IMR-90 (cell line): ENCODE data around the gene PIGC. TPM values are rescaled to one million over a fixed set of nuclear protein-coding genes. Genes with fewer than 3 reads are reported as not detected.

Experiments used
- ATAC-seq: fragments of 200-7000 bp; cut with Tn5 transposase; 2 replicates; pipeline ENCODE4 v1.9.1; 2020; ENCODE audit warnings: low read depth, mild to moderate bottlenecking, moderate library complexity
- BruUV-seq: library from RNA; stranded (reverse); fragments of 400-500 nt; replicated peaks from 2 replicates; lab custom pipeline; 2021; lab: Mats Ljungman, UMichigan
- CTCF ChIA-PET: fragments of 300-600 bp; formaldehyde crosslinking; extraction: SDS; loops from one replicate; lab custom pipeline; 2021; ENCODE audit warnings: antibody characterized with exemption; lab: Yijun Ruan, JAX
- POLR2A ChIA-PET: fragments of 300-600 bp; sonication (Branson Sonifier 250); formaldehyde crosslinking; loops from one replicate; lab custom pipeline; 2022; ENCODE audit warnings: antibody characterized with exemption; ENCODE audit not compliant: unreplicated experiment; lab: Charles Lee
- DNase-seq: peaks from one replicate; pipeline ENCODE4 v3.0.0; 2013
- H2AFZ ChIP-seq: replicated peaks from 2 replicates; pipeline ENCODE3; 2013; ENCODE audit warnings: low read length, mild to moderate bottlenecking; ENCODE audit not compliant: poor library complexity
- H2AK5ac ChIP-seq: 2 replicates; pipeline ENCODE4 v1.6.1; 2013; ENCODE audit warnings: low read depth, low read length, inconsistent platforms
- H2AK9ac ChIP-seq: replicated peaks from 2 replicates; pipeline ENCODE3; 2013; ENCODE audit warnings: mild to moderate bottlenecking, low read depth, low read length, moderate library complexity; ENCODE audit not compliant: poor library complexity
- H2BK120ac ChIP-seq: 2 replicates; pipeline ENCODE4 v1.6.1; 2013; ENCODE audit warnings: low read depth, low read length, inconsistent platforms
- H2BK15ac ChIP-seq: 3 replicates; pipeline ENCODE4 v1.6.1; 2013; ENCODE audit warnings: low read depth, low read length, inconsistent platforms
- H2BK20ac ChIP-seq: 2 replicates; pipeline ENCODE4 v1.6.1; 2013; ENCODE audit warnings: low read depth, mild to moderate bottlenecking, inconsistent platforms, low read length, moderate library complexity
- H2BK5ac ChIP-seq: 2 replicates; pipeline ENCODE4 v1.6.1; 2013; ENCODE audit warnings: mild to moderate bottlenecking, low read depth, low read length, inconsistent platforms; ENCODE audit not compliant: poor library complexity, severe bottlenecking
- H3K14ac ChIP-seq: replicated peaks from 2 replicates; pipeline ENCODE4 v1.6.1; 2013; ENCODE audit warnings: low read depth, low read length, inconsistent platforms
- H3K18ac ChIP-seq: 2 replicates; pipeline ENCODE4 v1.6.1; 2013; ENCODE audit warnings: low read depth, low read length, control low read depth
- H3K23ac ChIP-seq: 2 replicates; pipeline ENCODE4 v1.6.1; 2013; ENCODE audit warnings: low read depth, low read length, inconsistent platforms
- H3K27ac ChIP-seq: 2 replicates; pipeline ENCODE4 v1.5.1; 2013; ENCODE audit warnings: mild to moderate bottlenecking, control low read depth, low read length; ENCODE audit not compliant: insufficient read depth
- H3K27me3 ChIP-seq: 2 replicates; pipeline ENCODE4 v1.6.1; 2013; ENCODE audit warnings: low read length; ENCODE audit not compliant: control insufficient read depth, insufficient read depth
- H3K36me3 ChIP-seq: 2 replicates; pipeline ENCODE4 v1.6.1; 2013; ENCODE audit warnings: low read length, mixed read lengths; ENCODE audit not compliant: control insufficient read depth, insufficient read depth
- H3K4ac ChIP-seq: 2 replicates; pipeline ENCODE4 v1.6.1; 2013; ENCODE audit warnings: low read depth, low read length, inconsistent platforms
- H3K4me1 ChIP-seq: 2 replicates; pipeline ENCODE4 v1.6.1; 2013; ENCODE audit warnings: low read length, mixed read lengths; ENCODE audit not compliant: control insufficient read depth, insufficient read depth
- H3K4me2 ChIP-seq: 2 replicates; pipeline ENCODE4 v1.6.1; 2013; ENCODE audit warnings: low read depth, mild to moderate bottlenecking, control low read depth, low read length, moderate library complexity
- H3K4me3 ChIP-seq: 2 replicates; pipeline ENCODE4 v1.5.1; 2013; ENCODE audit warnings: low read depth, mild to moderate bottlenecking, control low read depth, low read length, moderate library complexity; ENCODE audit not compliant: insufficient read depth
- H3K56ac ChIP-seq: 2 replicates; pipeline ENCODE4 v1.6.1; 2013; ENCODE audit warnings: low read length, inconsistent platforms; ENCODE audit not compliant: insufficient read depth; ENCODE audit errors: extremely low read depth
- H3K79me1 ChIP-seq, 2 experiments: 2 replicates each; pipeline ENCODE4 v1.6.1; 2013; ENCODE audit warnings: low read length in 2 of 2, inconsistent platforms in 1 of 2, low read depth in 1 of 2
- H3K9ac ChIP-seq: 2 replicates; pipeline ENCODE4 v1.6.1; 2013; ENCODE audit warnings: low read depth, low read length, control low read depth
- H3K9me1 ChIP-seq: 2 replicates; pipeline ENCODE4 v1.6.1; 2013; ENCODE audit warnings: low read length, inconsistent platforms; ENCODE audit not compliant: insufficient read depth
- H3K9me3 ChIP-seq: 2 replicates; pipeline ENCODE4 v1.6.1; 2013; ENCODE audit warnings: low read length; ENCODE audit not compliant: control insufficient read depth, insufficient read depth
- H4K20me1 ChIP-seq: 2 replicates; pipeline ENCODE4 v1.6.1; 2013; ENCODE audit warnings: low read length, inconsistent platforms; ENCODE audit not compliant: insufficient read depth
- H4K5ac ChIP-seq: 2 replicates; pipeline ENCODE4 v1.6.1; 2013; ENCODE audit warnings: mild to moderate bottlenecking, low read depth, low read length, control low read depth
- H4K8ac ChIP-seq, 2 experiments: 2 replicates each; pipeline ENCODE4 v1.6.1; 2013; ENCODE audit warnings: low read depth in 2 of 2, low read length in 2 of 2, control low read depth in 1 of 2, inconsistent platforms in 1 of 2
- H4K91ac ChIP-seq: 2 replicates; pipeline ENCODE4 v1.6.1; 2013; ENCODE audit warnings: low read depth, low read length, inconsistent platforms; ENCODE audit not compliant: insufficient read depth
- BHLHE40 ChIP-seq: fragments of 150-350 bp; IDR thresholded peaks from 2 replicates; pipeline ENCODE4 v1.6.1; 2016; ENCODE audit warnings: mild to moderate bottlenecking, low read depth, low read length
- CEBPB ChIP-seq: IDR thresholded peaks from 2 replicates; pipeline ENCODE4 v1.6.1; 2012; ENCODE audit warnings: low read depth, low read length, improper control_type of control experiment
- CHD1 ChIP-seq: IDR thresholded peaks from 2 replicates; pipeline ENCODE4 v1.6.1; 2012; ENCODE audit warnings: low read depth, low read length, improper control_type of control experiment
- FOS ChIP-seq: fragments of 150-350 bp; IDR thresholded peaks from 2 replicates; pipeline ENCODE4 v1.6.1; 2016; ENCODE audit warnings: low read depth, low read length
- MAFK ChIP-seq: IDR thresholded peaks from 2 replicates; pipeline ENCODE4 v1.6.1; 2012; ENCODE audit warnings: low read depth, low read length, improper control_type of control experiment
- MAZ ChIP-seq: IDR thresholded peaks from 2 replicates; pipeline ENCODE4 v1.6.1; 2012; ENCODE audit warnings: low read depth, mild to moderate bottlenecking, low read length, improper control_type of control experiment, moderate library complexity, borderline replicate concordance
- MXI1 ChIP-seq: IDR thresholded peaks from 2 replicates; pipeline ENCODE4 v1.6.1; 2012; ENCODE audit warnings: low read depth, mild to moderate bottlenecking, low read length, moderate library complexity, borderline replicate concordance
- NFE2L2 ChIP-seq: fragments of 150-350 bp; IDR thresholded peaks from 2 replicates; pipeline ENCODE4 v1.6.1; 2016; ENCODE audit warnings: low read depth, mild to moderate bottlenecking, low read length
- POLR2A ChIP-seq: IDR thresholded peaks from 2 replicates; pipeline ENCODE4 v1.6.1; 2012; ENCODE audit warnings: mild to moderate bottlenecking, low read depth, low read length
- RAD21 ChIP-seq: IDR thresholded peaks from 2 replicates; pipeline ENCODE4 v1.6.1; 2012; ENCODE audit warnings: low read length, improper control_type of control experiment
- RCOR1 ChIP-seq: IDR thresholded peaks from 2 replicates; pipeline ENCODE4 v1.6.1; 2012; ENCODE audit warnings: mild to moderate bottlenecking, low read length, improper control_type of control experiment; ENCODE audit not compliant: insufficient replicate concordance
- RFX5 ChIP-seq: IDR thresholded peaks from 2 replicates; pipeline ENCODE4 v1.8.0; 2012; ENCODE audit warnings: low read depth, mild to moderate bottlenecking, low read length, moderate library complexity
- SMC3 ChIP-seq: fragments of 150-350 bp; IDR thresholded peaks from 2 replicates; pipeline ENCODE4 v1.6.1; 2016; ENCODE audit warnings: low read depth, mild to moderate bottlenecking, antibody characterized with exemption, low read length, moderate library complexity
- USF2 ChIP-seq: fragments of 150-350 bp; IDR thresholded peaks from 2 replicates; pipeline ENCODE4 v1.6.1; 2017; ENCODE audit warnings: mild to moderate bottlenecking, antibody characterized with exemption, low read length, low read depth
- WGBS, 2 experiments: methylation state at CpG; one replicate each; pipeline versions ENCODE4 v1.1.5 to v1.1.7; 2013; ENCODE audit warnings: missing lambda C conversion rate in 2 of 2; ENCODE audit not compliant: insufficient read length in 1 of 2; ENCODE audit errors: extremely low coverage in 2 of 2; 5-methylcytosine and 5-hydroxymethylcytosine counted together
- dilution Hi-C: fragments of 300-500 bp; cut with HindIII; formaldehyde crosslinking; loops from one replicate; pipeline ENCODE4 v1.14.3; 2018; ENCODE audit warnings: low sequenced_read_pairs; ENCODE audit not compliant: unreplicated experiment
- in situ Hi-C: fragments of 300-500 bp; cut with MboI; formaldehyde crosslinking; loops from 3 replicates; pipeline ENCODE4 v1.14.3; 2019; ENCODE audit warnings: low sequenced_read_pairs, inconsistent platforms, mixed read lengths
- intact Hi-C: fragments of 100-400 bp; cut with micrococcal nuclease; formaldehyde crosslinking; loops from 2 replicates; pipeline ENCODE4 v1.10.0; 2022
- polyA plus RNA-seq, 3 experiments: library from polyadenylated mRNA; depleted of rRNA; stranded (reverse); fragments of >200 nt; gene quantifications; 2 replicates each; pipeline ENCODE4 v1.2.3, GENCODE V29; 2012; ENCODE audit warnings: low replicate concordance in 1 of 3
- total RNA-seq: library from RNA; depleted of rRNA; stranded (reverse); fragments of >200 nt; gene quantifications from 2 replicates; pipeline ENCODE4 v1.2.3, GENCODE V29; 2012
- TF ChIP-seq, protein P1 (sequence below): conservative IDR thresholded peaks from 2 replicates; pipeline ENCODE4 v1.5.1; 2012; ENCODE audit warnings: mild to moderate bottlenecking, low read depth, low read length, improper control_type of control experiment
- TF ChIP-seq, protein P2 (sequence below): fragments of 150-350 bp; IDR thresholded peaks from 2 replicates; pipeline ENCODE4 v1.6.1; 2016; ENCODE audit warnings: low read depth, mild to moderate bottlenecking, low read length, moderate library complexity, borderline replicate concordance

The PIGC gene
- total and polyA plus RNA-seq, 2 of the 4 experiments (the other 2 are of a cell fraction) = 14.9 to 15.8 TPM

GRCh38 chr1:172470149-172470548 is 26.3 kb upstream of the PIGC start:
- Histone ChIP-seq H3K56ac (no peak overlapping the region), H2AK5ac (no peak overlapping the region), H3K27ac (no peak overlapping the region), H4K8ac (no peak overlapping the region), H3K9me1 (no peaks in the 10 kb centered on the region), H3K23ac (no peak overlapping the region), H2AFZ (no peak overlapping the region), H3K36me3 (no peaks in the 10 kb centered on the region), H3K9me3 (no peaks in the 10 kb centered on the region), H3K79me1 (no peaks in the 10 kb centered on the region), H2BK5ac (no peak overlapping the region), H4K5ac (no peak overlapping the region), H2AK9ac (no peak overlapping the region), H3K9ac (no peak overlapping the region), H4K20me1 (no peaks in the 10 kb centered on the region), H3K14ac (no peak overlapping the region), H2BK15ac (no peak overlapping the region), H3K4me2 (no peak overlapping the region), H4K91ac (no peak overlapping the region), H3K4me3 (no peak overlapping the region), H3K27me3 (peaks cover 12% of the 10 kb centered on the region), H2BK20ac (no peak overlapping the region), H2BK120ac (no peak overlapping the region), H3K4me1 (no peaks in the 10 kb centered on the region), H3K18ac (no peak overlapping the region), H3K4ac (no peak overlapping the region)
- in situ Hi-C loops = no loop called here
- TF ChIP-seq POLR2A (no peak), MXI1 (no peak), MAZ (no peak), MAFK (no peak), FOS (no peak), RFX5 (no peak), RCOR1 (no peak), CEBPB (no peak), SMC3 (no peak), NFE2L2 (no peak), CHD1 (no peak), RAD21 (no peak), USF2 (no peak), BHLHE40 (no peak)
- TF ChIP-seq, protein P1, sequence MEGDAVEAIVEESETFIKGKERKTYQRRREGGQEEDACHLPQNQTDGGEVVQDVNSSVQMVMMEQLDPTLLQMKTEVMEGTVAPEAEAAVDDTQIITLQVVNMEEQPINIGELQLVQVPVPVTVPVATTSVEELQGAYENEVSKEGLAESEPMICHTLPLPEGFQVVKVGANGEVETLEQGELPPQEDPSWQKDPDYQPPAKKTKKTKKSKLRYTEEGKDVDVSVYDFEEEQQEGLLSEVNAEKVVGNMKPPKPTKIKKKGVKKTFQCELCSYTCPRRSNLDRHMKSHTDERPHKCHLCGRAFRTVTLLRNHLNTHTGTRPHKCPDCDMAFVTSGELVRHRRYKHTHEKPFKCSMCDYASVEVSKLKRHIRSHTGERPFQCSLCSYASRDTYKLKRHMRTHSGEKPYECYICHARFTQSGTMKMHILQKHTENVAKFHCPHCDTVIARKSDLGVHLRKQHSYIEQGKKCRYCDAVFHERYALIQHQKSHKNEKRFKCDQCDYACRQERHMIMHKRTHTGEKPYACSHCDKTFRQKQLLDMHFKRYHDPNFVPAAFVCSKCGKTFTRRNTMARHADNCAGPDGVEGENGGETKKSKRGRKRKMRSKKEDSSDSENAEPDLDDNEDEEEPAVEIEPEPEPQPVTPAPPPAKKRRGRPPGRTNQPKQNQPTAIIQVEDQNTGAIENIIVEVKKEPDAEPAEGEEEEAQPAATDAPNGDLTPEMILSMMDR = no peak
- TF ChIP-seq, protein P2, sequence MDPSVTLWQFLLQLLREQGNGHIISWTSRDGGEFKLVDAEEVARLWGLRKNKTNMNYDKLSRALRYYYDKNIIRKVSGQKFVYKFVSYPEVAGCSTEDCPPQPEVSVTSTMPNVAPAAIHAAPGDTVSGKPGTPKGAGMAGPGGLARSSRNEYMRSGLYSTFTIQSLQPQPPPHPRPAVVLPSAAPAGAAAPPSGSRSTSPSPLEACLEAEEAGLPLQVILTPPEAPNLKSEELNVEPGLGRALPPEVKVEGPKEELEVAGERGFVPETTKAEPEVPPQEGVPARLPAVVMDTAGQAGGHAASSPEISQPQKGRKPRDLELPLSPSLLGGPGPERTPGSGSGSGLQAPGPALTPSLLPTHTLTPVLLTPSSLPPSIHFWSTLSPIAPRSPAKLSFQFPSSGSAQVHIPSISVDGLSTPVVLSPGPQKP = no peak
- DNase-seq (no peak), ATAC-seq (no peak)
- no CpG with 5 or more reads among the region's 2 CpGs for WGBS, 2 experiments
- ChIA-PET CTCF (no interaction called here), POLR2A (no interaction called here)
- dilution Hi-C loops = no loop called here
- no TSS peak for BruUV-seq
- intact Hi-C loops = no loop called here
